B cell (primary cell): ENCODE measurements around the gene NOTCH4. TPM values are rescaled to one million over a fixed set of nuclear protein-coding genes. Genes with fewer than 3 reads are reported as not detected.
A peak's percentile ranks its signal among the peaks of the same experiment; 100 is the strongest.

Source experiments
- ATAC-seq: fragments of 200-7000 bp; cut with Tn5 transposase; one replicate; pipeline ENCODE4 v1.10.0; 2021; ENCODE audit warnings: low read depth, mild to moderate bottlenecking, moderate number of reproducible peaks, moderate library complexity
- CTCF ChIA-PET: fragments of 350-600 bp; sonication (Branson Sonifier 250); formaldehyde crosslinking; loops from one replicate; lab custom pipeline; 2021; ENCODE audit warnings: antibody characterized with exemption, inconsistent platforms; lab: Charles Lee
- POLR2A ChIA-PET: fragments of 350-600 bp; sonication (Branson Sonifier 250); formaldehyde crosslinking; loops from one replicate; lab custom pipeline; 2021; ENCODE audit warnings: antibody characterized with exemption; lab: Charles Lee
- DNase-seq: peaks from one replicate; pipeline ENCODE4 v3.0.0; 2013
- H2AFZ ChIP-seq: 2 replicates; pipeline ENCODE4 v1.6.1; 2012; ENCODE audit warnings: mild to moderate bottlenecking, low read depth, low read length; ENCODE audit not compliant: insufficient read depth, poor library complexity, severe bottlenecking
- H3K27ac ChIP-seq, 2 donors: 1 replicate in 1 of 2; 2 replicates in 1 of 2; pipeline ENCODE4 v1.5.1; 2012 to 2013; ENCODE audit warnings: low read length in 2 of 2, mild to moderate bottlenecking in 2 of 2, moderate library complexity in 1 of 2
- H3K27me3 ChIP-seq, 4 experiments: fragments of 200-600 bp in 1 of 4; sonication (generic) in 1 of 4; replicated peaks in 1 of 4; 1 replicate in 2 of 4; 2 replicates in 2 of 4; pipeline versions ENCODE4 v1.6.1 to v1.7.0; 2013 to 2016; ENCODE audit warnings: low read length in 3 of 4, mild to moderate bottlenecking in 2 of 4, mixed read lengths in 1 of 4, moderate library complexity in 1 of 4; ENCODE audit not compliant: insufficient read depth in 4 of 4, control insufficient read depth in 3 of 4; ENCODE audit errors: control extremely low read depth in 1 of 4
- H3K36me3 ChIP-seq, 2 experiments: replicated peaks in 1 of 2; 1 replicate in 1 of 2; 2 replicates in 1 of 2; pipeline versions ENCODE4 v1.6.1 to v1.7.1; 2013; ENCODE audit warnings: low read length in 1 of 2; ENCODE audit not compliant: insufficient read depth in 2 of 2, control insufficient read depth in 1 of 2; ENCODE audit errors: control extremely low read depth in 1 of 2, extremely low read depth in 1 of 2
- H3K4me1 ChIP-seq, 2 donors: fragments of 200-600 bp in 1 of 2; sonication (generic) in 1 of 2; 1 replicate in 1 of 2; 2 replicates in 1 of 2; pipeline versions ENCODE4 v1.5.1 to v1.6.1; 2013 to 2017; ENCODE audit warnings: low read length in 2 of 2; ENCODE audit not compliant: control insufficient read depth in 2 of 2, insufficient read depth in 2 of 2
- H3K4me2 ChIP-seq: replicated peaks from 2 replicates; pipeline ENCODE3; 2012; ENCODE audit warnings: mild to moderate bottlenecking, low read depth, low read length; ENCODE audit not compliant: poor library complexity, severe bottlenecking
- H3K4me3 ChIP-seq, 5 experiments: fragments of 200-600 bp in 1 of 5; sonication (generic) in 1 of 5; 1 replicate in 3 of 5; 2 replicates in 2 of 5; pipeline versions ENCODE4 v1.5.1 to v1.7.0; 2011 to 2016; ENCODE audit warnings: low read length in 4 of 5, mild to moderate bottlenecking in 4 of 5, low read depth in 2 of 5, control low read depth in 1 of 5, moderate library complexity in 1 of 5; ENCODE audit not compliant: insufficient read depth in 1 of 5; ENCODE audit errors: control extremely low read depth in 1 of 5, extremely low read depth in 1 of 5
- H3K79me2 ChIP-seq: fragments of 200-600 bp; sonication (generic); one replicate; pipeline ENCODE4 v1.6.0; 2016; ENCODE audit warnings: low read length; ENCODE audit not compliant: control insufficient read depth, insufficient read depth
- H3K9ac ChIP-seq: fragments of 200-600 bp; sonication (generic); 2 replicates; pipeline ENCODE4 v1.6.1; 2017; ENCODE audit warnings: mild to moderate bottlenecking, low read length, moderate library complexity
- H3K9me3 ChIP-seq, 3 donors: one replicate each; pipeline versions ENCODE4 v1.6.1 to v1.7.1; 2013; ENCODE audit warnings: low read length in 2 of 3; ENCODE audit not compliant: control insufficient read depth in 2 of 3, insufficient read depth in 1 of 3; ENCODE audit errors: control extremely low read depth in 1 of 3
- H4K20me1 ChIP-seq: 2 replicates; pipeline ENCODE4 v1.6.0; 2012; ENCODE audit warnings: mild to moderate bottlenecking, low read length; ENCODE audit not compliant: insufficient read depth, control insufficient read depth, poor library complexity, severe bottlenecking
- H3K27ac Mint-ChIP-seq: one replicate; pipeline ENCODE4 v1.8.0; 2021; ENCODE audit warnings: mixed read lengths
- H3K27me3 Mint-ChIP-seq: one replicate; pipeline ENCODE4 v1.8.0; 2021; ENCODE audit warnings: mixed read lengths
- H3K4me1 Mint-ChIP-seq: one replicate; pipeline ENCODE4 v1.8.0; 2021; ENCODE audit warnings: mixed read lengths
- H3K4me3 Mint-ChIP-seq: one replicate; pipeline ENCODE4 v1.8.0; 2021; ENCODE audit warnings: mixed read lengths
- H3K9me3 Mint-ChIP-seq: one replicate; pipeline ENCODE4 v1.8.0; 2022; ENCODE audit warnings: mixed read lengths; ENCODE audit not compliant: insufficient read depth
- CTCF ChIP-seq: fragments of 200-600 bp; IDR thresholded peaks from one replicate; pipeline ENCODE4 v1.8.0; 2022; ENCODE audit warnings: antibody characterized with exemption, mild to moderate bottlenecking
- EZH2 ChIP-seq: IDR thresholded peaks from 2 replicates; pipeline ENCODE4 v1.6.1; 2012; ENCODE audit warnings: borderline replicate concordance, low read depth, mild to moderate bottlenecking, moderate library complexity, low read length; ENCODE audit not compliant: insufficient read depth, poor library complexity, severe bottlenecking
- WGBS: methylation state at CpG from one replicate; pipeline ENCODE4 v1.1.5; 2013; ENCODE audit warnings: missing lambda C conversion rate; ENCODE audit not compliant: insufficient coverage; 5-methylcytosine and 5-hydroxymethylcytosine counted together
- intact Hi-C: fragments of 100-400 bp; cut with micrococcal nuclease; formaldehyde crosslinking; loops from one replicate; pipeline ENCODE4 v1.10.0; 2022
- polyA plus RNA-seq: library from polyadenylated mRNA; depleted of rRNA; stranded (reverse); fragments of >200 nt; gene quantifications from 2 replicates; pipeline ENCODE4 v1.2.3, GENCODE V29; 2012
- total RNA-seq, 2 donors: library from RNA; stranded (reverse); fragments of 120-200 nt in 1 of 2; gene quantifications; 1 replicate in 1 of 2; 2 replicates in 1 of 2; pipeline versions ENCODE4 v1.2.3 to v1.2.4, GENCODE V29; 2013 to 2022

Gene NOTCH4
- total and polyA plus RNA-seq, 2 donors (not counting 1 experiment from before 2014, with no cell fraction given): 6.3 to 10.3 TPM

GRCh38 chr6:32149932-32150870, 73.7 kb downstream of the NOTCH4 start:
- Histone ChIP-seq H4K20me1 (no peaks in the 10 kb centered on the region), H3K79me2 (no peaks in the 10 kb centered on the region), H3K36me3 (no peaks in the 10 kb centered on the region), H3K9ac (no peak overlapping the region), H3K27me3 (peaks cover 0 to 70% (median 32%) of the 10 kb centered on the region in 4 experiments), H3K4me2 (no peak overlapping the region), H2AFZ (no peak overlapping the region), H3K4me1 (peaks cover 34 to 38% of the 10 kb centered on the region in 2 donors), H3K4me3 (no peak overlapping the region), H3K9me3 (peaks cover 0 to 16% (median 3%) of the 10 kb centered on the region in 3 donors), H3K27ac (no peak overlapping the region)
- WGBS: 56% methylated on average over 54 of the region's 55 CpGs
- Mint-ChIP-seq H3K4me1 (peaks cover 55% of the 10 kb centered on the region), H3K4me3 (peak overlapping the region; percentile 34), H3K9me3 (no peaks in the 10 kb centered on the region), H3K27ac (peak overlapping the region; percentile 20), H3K27me3 (peaks cover 65% of the 10 kb centered on the region)
- TF ChIP-seq EZH2 (no peak), CTCF (no peak)
- ChIA-PET CTCF (no interaction called here), POLR2A (interaction anchor here (0.6 kb wide), 1 partner anchor 20 kb away, joined by 8 read pairs; the partner anchor contains the start of gene FKBPL)
- intact Hi-C loops: loop anchor here (10.0 kb wide), 1 partner anchor 105 kb away; no protein-coding TSS in a partner anchor
- ATAC-seq: no peak
- no peak for DNase-seq
